H9 (cell line): Measurements from ENCODE around the gene MRPL40. TPM values are rescaled to one million over a fixed set of nuclear protein-coding genes. Genes with fewer than 3 reads are reported as not detected.

Source experiments
- DNase-seq: peaks from one replicate; pipeline ENCODE4 v3.0.0-alpha.2; 2017
- H2AFZ ChIP-seq: one replicate; pipeline ENCODE4 v1.6.1; 2013; ENCODE audit warnings: mild to moderate bottlenecking, low read length, control low read depth, moderate library complexity
- H2AK5ac ChIP-seq: 2 replicates; pipeline ENCODE4 v1.6.1; 2013; ENCODE audit warnings: low read length, control low read depth, mixed read lengths; ENCODE audit not compliant: insufficient read length
- H2BK120ac ChIP-seq: one replicate; pipeline ENCODE4 v1.6.1; 2013; ENCODE audit warnings: low read depth, mild to moderate bottlenecking, low read length, control low read depth, inconsistent platforms; ENCODE audit not compliant: poor library complexity, severe bottlenecking
- H2BK12ac ChIP-seq: 2 replicates; pipeline ENCODE4 v1.6.1; 2013; ENCODE audit warnings: low read length, control low read depth, mixed read lengths, low read depth; ENCODE audit not compliant: insufficient read length
- H2BK15ac ChIP-seq: 2 replicates; pipeline ENCODE4 v1.6.1; 2013; ENCODE audit warnings: low read depth, low read length, control low read depth
- H2BK20ac ChIP-seq: one replicate; pipeline ENCODE4 v1.6.1; 2013; ENCODE audit warnings: low read depth, mild to moderate bottlenecking, low read length, control low read depth, inconsistent platforms; ENCODE audit not compliant: poor library complexity, severe bottlenecking
- H2BK5ac ChIP-seq: 2 replicates; pipeline ENCODE4 v1.6.1; 2013; ENCODE audit warnings: low read length, control low read depth, mixed read lengths; ENCODE audit not compliant: insufficient read length
- H3K14ac ChIP-seq: 2 replicates; pipeline ENCODE4 v1.6.1; 2013; ENCODE audit warnings: low read length, control low read depth; ENCODE audit not compliant: insufficient read depth
- H3K18ac ChIP-seq: 2 replicates; pipeline ENCODE4 v1.6.1; 2013; ENCODE audit warnings: low read depth, mild to moderate bottlenecking, mixed read lengths, low read length, control low read depth; ENCODE audit not compliant: insufficient read length
- H3K23ac ChIP-seq: 2 replicates; pipeline ENCODE4 v1.6.1; 2013; ENCODE audit warnings: low read length, control low read depth, mixed read lengths, low read depth; ENCODE audit not compliant: insufficient read length
- H3K23me2 ChIP-seq: 2 replicates; pipeline ENCODE4 v1.6.1; 2013; ENCODE audit warnings: low read depth, mild to moderate bottlenecking, mixed read lengths, low read length, control low read depth; ENCODE audit not compliant: insufficient read length, poor library complexity, severe bottlenecking
- H3K27ac ChIP-seq: 2 replicates; pipeline ENCODE4 v1.5.1; 2013; ENCODE audit warnings: low read length, control low read depth, mixed read lengths, low read depth; ENCODE audit not compliant: insufficient read length
- H3K27me3 ChIP-seq: 2 replicates; pipeline ENCODE4 v1.6.1; 2013; ENCODE audit warnings: low read length, control low read depth, inconsistent platforms; ENCODE audit not compliant: insufficient read depth
- H3K4ac ChIP-seq: 2 replicates; pipeline ENCODE4 v1.6.1; 2013; ENCODE audit warnings: low read depth, mild to moderate bottlenecking, control low read depth, inconsistent platforms, low read length, moderate library complexity
- H3K4me1 ChIP-seq: 2 replicates; pipeline ENCODE4 v1.6.1; 2013; ENCODE audit warnings: low read length, control low read depth, inconsistent platforms; ENCODE audit not compliant: insufficient read depth
- H3K4me2 ChIP-seq: 2 replicates; pipeline ENCODE4 v1.6.1; 2013; ENCODE audit warnings: low read length, control low read depth, mixed read lengths; ENCODE audit not compliant: insufficient read length, insufficient read depth
- H3K56ac ChIP-seq: 2 replicates; pipeline ENCODE4 v1.6.1; 2013; ENCODE audit warnings: low read depth, mild to moderate bottlenecking, mixed read lengths, low read length, control low read depth; ENCODE audit not compliant: insufficient read length
- H3K79me1 ChIP-seq: 2 replicates; pipeline ENCODE4 v1.6.1; 2013; ENCODE audit warnings: low read depth, mild to moderate bottlenecking, moderate library complexity, low read length, control low read depth, inconsistent platforms; ENCODE audit not compliant: insufficient read depth, poor library complexity, severe bottlenecking
- H3K79me2 ChIP-seq: 2 replicates; pipeline ENCODE4 v1.6.1; 2013; ENCODE audit warnings: low read length, control low read depth, inconsistent platforms; ENCODE audit not compliant: insufficient read depth
- H3K9ac ChIP-seq: 2 replicates; pipeline ENCODE4 v1.6.1; 2013; ENCODE audit warnings: low read length, control low read depth, mixed read lengths; ENCODE audit not compliant: insufficient read length; ENCODE audit errors: extremely low read depth
- H3K9me3 ChIP-seq: one replicate; pipeline ENCODE4 v1.6.1; 2013; ENCODE audit warnings: low read depth, low read length, inconsistent platforms; ENCODE audit not compliant: control insufficient read depth
- H3T11ph ChIP-seq: one replicate; pipeline ENCODE4 v1.6.1; 2013; ENCODE audit warnings: mild to moderate bottlenecking, low read length, control low read depth, inconsistent platforms
- H4K20me1 ChIP-seq: one replicate; pipeline ENCODE4 v1.6.1; 2013; ENCODE audit not compliant: control insufficient read depth, insufficient read length, insufficient read depth
- H4K5ac ChIP-seq: 2 replicates; pipeline ENCODE4 v1.6.1; 2013; ENCODE audit warnings: low read depth, mild to moderate bottlenecking, mixed read lengths, low read length, control low read depth; ENCODE audit not compliant: insufficient read length
- H4K8ac ChIP-seq: replicated peaks from 2 replicates; pipeline ENCODE4 v1.6.1; 2013; ENCODE audit warnings: low read length, control low read depth, mixed read lengths, low read depth; ENCODE audit not compliant: insufficient read length
- H4K91ac ChIP-seq: 2 replicates; pipeline ENCODE4 v1.6.1; 2013; ENCODE audit warnings: low read depth, mild to moderate bottlenecking, moderate library complexity, mixed read lengths, low read length, control low read depth; ENCODE audit not compliant: insufficient read length
- H3K27ac Mint-ChIP-seq, 3 experiments: 2 replicates in 2 of 3; 3 replicates in 1 of 3; pipeline ENCODE4 v1.8.0; 2020 to 2021; ENCODE audit warnings: mixed read lengths in 3 of 3, mild to moderate bottlenecking in 1 of 3, moderate library complexity in 1 of 3
- H3K27me3 Mint-ChIP-seq: 2 replicates; pipeline ENCODE4 v1.8.0; 2021; ENCODE audit warnings: low read depth, mild to moderate bottlenecking, moderate library complexity, mixed read lengths
- H3K36me3 Mint-ChIP-seq, 3 experiments: 2 replicates in 2 of 3; 3 replicates in 1 of 3; pipeline ENCODE4 v1.8.0; 2020 to 2021; ENCODE audit warnings: low read depth in 3 of 3, mixed read lengths in 3 of 3; ENCODE audit not compliant: insufficient read depth in 1 of 3
- H3K4me1 Mint-ChIP-seq, 2 experiments: 2 replicates each; pipeline ENCODE4 v1.8.0; 2020; ENCODE audit warnings: mixed read lengths in 2 of 2
- H3K4me3 Mint-ChIP-seq, 2 experiments: 2 replicates in 1 of 2; 3 replicates in 1 of 2; pipeline ENCODE4 v1.8.0; 2020 to 2021; ENCODE audit warnings: mild to moderate bottlenecking in 2 of 2, mixed read lengths in 2 of 2, moderate library complexity in 1 of 2
- H3K9me3 Mint-ChIP-seq, 2 experiments: 2 replicates in 1 of 2; 3 replicates in 1 of 2; pipeline ENCODE4 v1.8.0; 2020; ENCODE audit warnings: mild to moderate bottlenecking in 2 of 2, mixed read lengths in 2 of 2, moderate library complexity in 1 of 2
- WGBS: extraction: QIAGEN DNeasy Blood & Tissue Kit; methylation state at CpG from one replicate; pipeline ENCODE4 v1.1.7; 2013; ENCODE audit warnings: missing lambda C conversion rate, low lambda C conversion rate, mixed read lengths; ENCODE audit not compliant: insufficient read length; ENCODE audit errors: extremely low coverage; 5-methylcytosine and 5-hydroxymethylcytosine counted together
- total RNA-seq: library from RNA; stranded (reverse); gene quantifications from 2 replicates; pipeline ENCODE4 v1.2.1, GENCODE V29; 2021
- TF ChIP-seq, protein P1 (sequence below): fragments of 200-600 bp; sonication (generic); conservative IDR thresholded peaks from 3 replicates; pipeline ENCODE4 v1.8.0; 2021; ENCODE audit warnings: antibody characterized with exemption, mild to moderate bottlenecking

The MRPL40 gene
- total RNA-seq, 1 experiment from 2014 or later, result 15.2 TPM

DNA sequence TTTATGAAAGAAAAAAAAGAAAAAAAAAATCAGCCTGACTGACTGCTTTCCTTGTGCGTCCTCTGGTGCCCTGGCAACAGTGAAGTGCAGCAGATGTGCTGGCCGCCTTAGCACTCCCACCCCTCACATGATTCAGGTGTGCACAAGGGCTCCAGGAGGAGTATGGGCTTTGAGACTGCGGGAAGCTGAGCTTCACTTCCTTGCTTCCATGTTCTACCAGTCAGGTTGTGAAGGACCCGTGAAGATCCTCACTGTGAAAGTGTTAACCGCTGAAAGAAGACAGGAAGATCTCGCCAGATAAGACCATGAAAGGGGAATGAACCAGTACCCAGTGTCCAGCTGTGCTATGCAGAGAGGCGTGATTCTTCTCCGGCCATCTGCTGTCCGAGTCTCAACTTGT lies 49.1 kb upstream of the MRPL40 start:
- H3K9ac ChIP-seq, result no peak overlapping the region
- no peak overlapping the region for H2BK5ac ChIP-seq
- no peak overlapping the region for H2AFZ ChIP-seq
- no peak overlapping the region for H3K4me3 Mint-ChIP-seq
- H2AK5ac ChIP-seq, result no peak overlapping the region
- no peaks in the 10 kb centered on the region for H3K4me1 Mint-ChIP-seq
- no peak for DNase-seq
- no peaks in the 10 kb centered on the region for H3K27me3 Mint-ChIP-seq
- H2BK15ac ChIP-seq, result no peak overlapping the region
- no peak overlapping the region for H2BK120ac ChIP-seq
- no peak overlapping the region for H3K56ac ChIP-seq
- peaks cover 13 to 73% (median 56%) of the 10 kb centered on the region in 3 experiments; a peak in 6 of 7 replicates for H3K36me3 Mint-ChIP-seq
- no peaks in the 10 kb centered on the region for H3K9me3 ChIP-seq
- no peak overlapping the region for H3K27ac ChIP-seq
- no peak overlapping the region for H3K14ac ChIP-seq
- no peaks in the 10 kb centered on the region for H3K4me1 ChIP-seq
- no peak overlapping the region for H3K18ac ChIP-seq
- no peak overlapping the region for H3K4me2 ChIP-seq
- peak overlapping the region in 1 of 3 experiments; percentile 88; a peak in 1 of 7 replicates for H3K27ac Mint-ChIP-seq
- no peaks in the 10 kb centered on the region for H3K9me3 Mint-ChIP-seq
- no peak overlapping the region for H4K91ac ChIP-seq
- no CpG with 5 or more reads among the region's 9 CpGs for WGBS
- H3K79me1 ChIP-seq, result no peaks in the 10 kb centered on the region
- no peaks in the 10 kb centered on the region for H4K20me1 ChIP-seq
- H4K5ac ChIP-seq, result no peak overlapping the region
- TF ChIP-seq, protein P1, sequence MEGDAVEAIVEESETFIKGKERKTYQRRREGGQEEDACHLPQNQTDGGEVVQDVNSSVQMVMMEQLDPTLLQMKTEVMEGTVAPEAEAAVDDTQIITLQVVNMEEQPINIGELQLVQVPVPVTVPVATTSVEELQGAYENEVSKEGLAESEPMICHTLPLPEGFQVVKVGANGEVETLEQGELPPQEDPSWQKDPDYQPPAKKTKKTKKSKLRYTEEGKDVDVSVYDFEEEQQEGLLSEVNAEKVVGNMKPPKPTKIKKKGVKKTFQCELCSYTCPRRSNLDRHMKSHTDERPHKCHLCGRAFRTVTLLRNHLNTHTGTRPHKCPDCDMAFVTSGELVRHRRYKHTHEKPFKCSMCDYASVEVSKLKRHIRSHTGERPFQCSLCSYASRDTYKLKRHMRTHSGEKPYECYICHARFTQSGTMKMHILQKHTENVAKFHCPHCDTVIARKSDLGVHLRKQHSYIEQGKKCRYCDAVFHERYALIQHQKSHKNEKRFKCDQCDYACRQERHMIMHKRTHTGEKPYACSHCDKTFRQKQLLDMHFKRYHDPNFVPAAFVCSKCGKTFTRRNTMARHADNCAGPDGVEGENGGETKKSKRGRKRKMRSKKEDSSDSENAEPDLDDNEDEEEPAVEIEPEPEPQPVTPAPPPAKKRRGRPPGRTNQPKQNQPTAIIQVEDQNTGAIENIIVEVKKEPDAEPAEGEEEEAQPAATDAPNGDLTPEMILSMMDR, result no peak
- no peaks in the 10 kb centered on the region for H3K79me2 ChIP-seq
- H3T11ph ChIP-seq, result no peak overlapping the region
- H3K23me2 ChIP-seq, result no peaks in the 10 kb centered on the region
- no peak overlapping the region for H3K23ac ChIP-seq
- H3K4ac ChIP-seq, result no peak overlapping the region
- H2BK12ac ChIP-seq, result no peak overlapping the region
- no peak overlapping the region for H4K8ac ChIP-seq
- H2BK20ac ChIP-seq, result no peak overlapping the region
- H3K27me3 ChIP-seq, result no peaks in the 10 kb centered on the region
